Esophagus mucosa (tissue), 1 donor: ENCODE measurements around the gene VEGFA. TPM values are rescaled to one million over a fixed set of nuclear protein-coding genes. Genes with fewer than 3 reads are reported as not detected.

Source experiments
- ATAC-seq: fragments of 200-7000 bp; cut with Tn5 transposase; one replicate; pipeline ENCODE4 v1.9.1; 2020
- total RNA-seq: library from RNA; stranded (reverse); gene quantifications from one replicate; pipeline ENCODE4 v1.2.4, GENCODE V29; 2023
- donor health status: DM: yes; HTN: yes; CAD: no.

Gene VEGFA
- total RNA-seq, 1 donor from 2014 or later: 129 TPM

DNA sequence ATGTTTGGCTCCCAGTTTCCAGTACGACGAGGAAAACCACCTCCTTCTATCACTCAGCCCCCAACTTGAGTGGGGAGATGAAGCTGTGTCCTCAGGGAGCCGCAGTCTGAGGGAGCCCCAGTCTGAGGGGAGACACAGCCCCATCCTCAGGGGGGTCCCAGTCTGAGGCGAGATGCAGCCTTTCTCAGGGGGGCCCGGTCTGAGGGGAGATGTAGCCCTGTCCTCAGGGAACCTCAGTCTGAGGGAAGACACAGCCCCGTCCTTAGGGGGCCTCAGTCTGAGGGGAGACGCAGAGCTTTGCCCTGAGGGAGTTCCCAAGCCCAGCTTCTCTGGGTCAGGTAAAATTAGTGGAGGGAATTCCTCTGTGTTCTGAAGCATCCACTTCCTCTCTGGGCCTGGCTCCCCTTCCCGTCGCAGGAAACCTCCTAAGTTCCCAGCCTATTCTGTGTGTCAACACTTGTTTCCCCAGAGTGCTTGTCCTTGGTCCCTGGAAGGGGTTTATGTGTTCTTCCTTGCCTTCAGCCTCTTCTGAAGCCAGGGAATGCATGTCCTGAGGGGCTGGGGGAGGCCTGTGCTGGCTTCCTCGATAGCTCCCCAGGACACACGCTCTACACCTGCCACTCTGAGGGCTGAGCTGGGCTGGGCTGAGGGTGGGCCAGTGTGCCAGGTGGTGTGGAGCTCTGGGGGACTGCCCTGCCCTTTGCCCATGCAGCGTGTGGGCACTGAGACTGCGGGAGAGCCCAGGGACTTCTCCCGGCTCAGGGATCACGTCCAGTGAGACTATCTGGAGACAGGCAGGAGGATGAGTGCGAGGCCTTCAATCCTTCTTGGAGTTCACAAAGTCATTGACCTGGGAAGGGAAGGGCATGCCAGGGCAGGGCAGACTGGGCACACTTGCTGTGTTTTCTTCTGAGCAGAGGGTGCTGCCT is 55.4 kb downstream of the VEGFA start:
- ATAC-seq: no peak

DNA sequence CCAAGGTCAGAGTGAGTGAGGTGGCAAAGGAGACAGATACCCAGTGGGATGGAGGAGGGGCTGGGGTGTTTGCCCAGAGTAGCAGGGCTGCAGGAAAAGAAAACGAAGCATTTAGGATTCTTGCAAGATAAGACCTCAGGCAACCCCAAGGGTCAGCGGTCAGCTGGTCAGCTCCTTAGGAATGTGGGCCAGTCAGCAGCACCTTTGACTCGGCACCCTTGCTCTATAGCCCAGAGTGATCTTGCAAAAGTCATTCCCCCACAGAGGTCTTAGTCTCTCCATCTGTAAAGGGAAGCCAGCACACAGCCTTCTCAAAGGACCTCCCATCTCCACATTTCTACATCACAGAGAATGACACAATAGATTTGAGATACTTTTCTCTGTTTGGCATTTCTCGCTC is 56.7 kb downstream of the VEGFA start:
- ATAC-seq: no peak

DNA sequence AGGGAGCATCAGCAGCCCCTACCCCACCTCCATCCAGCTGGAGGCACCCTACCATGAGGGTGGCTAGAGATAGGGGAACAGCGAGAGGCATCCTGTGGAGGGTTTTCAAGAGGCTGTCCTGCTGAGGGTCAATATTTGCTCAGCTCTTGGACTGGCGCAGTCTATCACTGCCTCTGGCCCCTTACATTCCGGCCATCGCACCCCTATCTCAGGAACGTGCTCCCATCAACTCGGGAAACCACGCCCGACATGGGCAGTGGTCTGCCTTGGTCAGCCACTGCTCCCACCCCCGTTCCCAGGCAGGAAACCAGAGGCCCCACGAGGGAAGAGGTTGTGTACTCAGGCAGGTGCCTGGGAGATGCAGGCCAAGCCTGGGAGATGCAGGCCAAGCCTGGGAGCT is 57.9 kb downstream of the VEGFA start:
- ATAC-seq: no peak

DNA sequence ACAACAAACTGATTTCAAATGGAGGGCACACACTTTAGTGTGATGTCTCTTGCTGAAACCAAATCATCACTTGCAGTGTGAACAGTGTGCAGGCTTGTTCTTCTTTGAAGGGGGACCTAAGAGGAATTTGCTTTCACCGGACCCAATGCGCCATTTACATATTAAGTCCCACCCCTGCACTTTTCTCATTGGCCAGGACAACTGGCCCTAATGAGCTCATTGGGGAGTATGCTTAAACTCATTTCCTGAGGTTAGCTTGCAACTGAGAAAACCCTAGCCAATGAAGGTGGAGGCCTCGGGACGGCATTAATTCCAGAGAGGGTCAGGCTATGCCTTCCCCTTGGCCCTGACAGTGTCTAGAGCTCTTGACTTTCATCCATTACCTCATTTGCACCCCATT is 58.7 kb downstream of the VEGFA start:
- no peak for ATAC-seq

DNA sequence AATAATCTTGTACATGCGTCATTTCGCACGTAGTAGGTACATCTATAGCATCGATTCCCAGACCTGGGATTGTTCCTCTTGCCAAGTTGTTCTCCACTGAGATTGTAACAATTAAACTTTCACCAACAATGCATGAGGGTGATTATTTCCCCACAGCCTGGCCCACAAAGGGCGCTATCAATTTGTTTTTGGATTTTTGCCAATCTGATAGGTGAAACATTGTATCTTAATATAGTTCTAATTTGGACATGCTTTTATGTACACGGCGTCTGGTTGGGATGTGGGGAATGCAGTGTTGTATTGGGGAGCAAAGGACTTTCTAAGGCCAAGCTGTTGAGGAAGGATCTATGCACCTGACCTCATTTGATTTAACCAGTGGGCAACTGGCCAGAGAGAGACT is 59.5 kb downstream of the VEGFA start:
- ATAC-seq: no peak

DNA sequence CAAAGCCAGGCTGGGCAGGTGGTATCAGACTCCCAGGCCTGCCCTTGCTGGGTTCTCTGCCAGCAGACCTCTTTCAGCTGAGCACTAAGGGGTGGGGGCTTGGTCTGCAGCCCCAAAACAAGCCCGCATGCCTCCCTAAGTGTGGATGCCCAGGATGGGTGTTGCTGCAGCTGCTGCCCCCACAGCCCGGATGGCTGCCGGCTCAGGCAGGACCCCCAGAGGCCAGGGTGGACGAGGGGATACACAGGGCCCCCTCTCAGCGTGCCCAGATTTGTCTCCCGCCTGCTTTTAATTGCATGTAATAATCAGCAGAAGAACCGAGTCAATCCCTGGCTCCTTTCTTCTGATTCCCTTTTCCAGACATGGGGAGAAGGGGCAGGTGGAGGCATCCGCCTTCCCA is 60.8 kb downstream of the VEGFA start:
- ATAC-seq: no peak

DNA sequence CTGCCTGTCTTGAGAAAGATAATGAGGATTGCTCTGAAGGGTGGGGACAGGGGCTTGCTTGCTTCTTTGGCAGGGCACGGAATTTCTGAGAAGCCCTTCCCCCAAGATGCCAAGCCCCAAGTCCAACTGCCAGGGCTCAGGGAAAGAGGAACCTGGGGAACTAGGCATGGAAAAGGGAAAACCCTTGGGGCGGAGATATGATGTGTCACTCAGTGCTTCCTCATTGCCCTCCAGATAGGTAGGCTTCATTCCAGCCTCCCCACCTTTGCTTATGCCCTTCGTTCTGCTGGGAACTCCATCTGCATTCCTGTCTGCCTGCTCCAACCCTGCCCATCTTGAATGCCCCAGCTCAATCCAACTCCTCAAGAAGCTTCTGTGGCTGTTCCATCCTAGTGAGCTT is 61.2 kb downstream of the VEGFA start:
- ATAC-seq: no peak

DNA sequence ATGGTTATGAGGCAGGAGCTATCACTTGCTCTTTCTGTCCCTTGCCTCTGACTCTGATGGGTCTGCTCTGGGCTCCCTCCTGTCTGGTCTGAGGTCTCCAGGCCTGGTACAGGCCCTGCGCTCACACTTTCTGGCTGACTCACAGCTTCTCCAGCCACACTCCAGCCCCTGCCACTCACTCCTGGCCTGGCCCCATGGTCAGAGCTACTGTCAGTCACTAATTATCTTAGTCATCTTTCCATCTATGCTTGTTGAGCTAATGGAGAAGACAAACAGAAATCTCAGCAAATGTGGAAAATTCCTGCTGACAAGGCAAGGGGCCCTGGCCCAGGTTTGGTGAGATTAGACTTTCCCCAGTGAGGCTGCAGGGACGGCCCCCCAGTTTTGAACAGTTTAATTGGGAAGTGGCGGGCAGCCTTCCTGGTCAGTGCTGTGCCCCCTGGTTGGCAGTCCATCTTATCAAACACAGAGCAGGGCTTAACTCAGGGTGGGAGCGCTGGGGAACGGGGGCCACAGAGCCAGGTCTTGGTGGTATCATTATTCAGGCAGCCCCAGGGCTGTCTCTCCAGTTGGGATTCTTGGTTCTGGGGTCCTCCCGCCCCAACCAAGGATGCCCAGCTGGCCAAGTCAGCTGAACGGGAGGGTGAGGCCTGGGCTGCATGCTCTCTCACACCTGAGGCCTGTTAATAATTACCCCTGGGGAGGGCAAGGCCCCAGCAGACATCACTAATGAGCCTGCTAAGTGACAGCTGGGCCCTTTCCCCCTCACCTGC is 63.4 kb downstream of the VEGFA start:
- no peak for ATAC-seq

DNA sequence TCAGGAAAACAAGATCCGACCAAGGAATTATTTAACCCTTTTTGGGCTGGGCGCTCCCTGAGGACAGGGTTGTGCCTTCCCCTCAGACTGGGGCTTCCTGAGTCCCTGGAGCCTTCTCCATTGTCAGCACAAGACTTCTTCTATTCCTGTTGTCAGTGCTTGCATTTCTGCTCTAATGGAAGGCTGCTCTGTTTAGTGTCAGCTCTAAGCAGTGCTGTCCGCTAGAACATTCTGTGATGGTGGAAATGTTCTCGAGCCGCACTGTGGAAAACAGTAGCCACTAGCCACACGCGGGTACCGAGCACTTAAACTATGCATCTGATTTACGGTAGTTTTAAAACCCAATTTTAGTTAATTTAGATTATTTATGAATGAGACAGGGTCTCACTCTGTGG is 64.0 kb downstream of the VEGFA start:
- no peak for ATAC-seq

DNA sequence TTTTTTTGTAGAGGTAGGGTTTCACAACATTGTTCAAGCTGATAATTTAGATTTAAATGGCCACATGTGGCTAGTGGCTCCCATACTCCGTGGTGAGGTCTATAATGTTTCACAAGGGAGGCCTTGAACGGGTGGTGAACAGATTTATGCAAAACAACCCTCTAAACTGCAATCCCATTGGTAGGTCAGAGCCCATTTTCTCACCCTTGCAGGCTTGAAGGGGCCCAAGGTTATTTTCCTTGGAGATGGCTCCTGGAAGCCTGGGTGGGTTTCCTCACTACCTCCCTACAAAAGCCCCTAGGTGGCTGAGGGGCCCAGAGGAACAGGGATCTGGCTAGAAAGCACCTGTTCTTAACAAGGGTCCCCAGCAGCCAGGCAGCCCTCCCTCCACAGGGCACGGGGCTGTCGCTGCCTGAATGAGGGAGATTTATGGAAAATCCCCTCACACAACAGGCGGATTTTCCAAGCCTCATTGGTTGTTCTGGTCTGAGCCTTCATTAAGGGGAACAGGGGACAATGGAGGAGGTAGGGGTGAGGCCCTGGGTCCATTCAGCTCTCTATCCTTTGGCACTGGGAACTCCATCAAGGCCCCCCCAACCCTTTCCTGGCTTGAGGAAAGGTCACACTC is 64.6 kb downstream of the VEGFA start:
- no peak for ATAC-seq

DNA sequence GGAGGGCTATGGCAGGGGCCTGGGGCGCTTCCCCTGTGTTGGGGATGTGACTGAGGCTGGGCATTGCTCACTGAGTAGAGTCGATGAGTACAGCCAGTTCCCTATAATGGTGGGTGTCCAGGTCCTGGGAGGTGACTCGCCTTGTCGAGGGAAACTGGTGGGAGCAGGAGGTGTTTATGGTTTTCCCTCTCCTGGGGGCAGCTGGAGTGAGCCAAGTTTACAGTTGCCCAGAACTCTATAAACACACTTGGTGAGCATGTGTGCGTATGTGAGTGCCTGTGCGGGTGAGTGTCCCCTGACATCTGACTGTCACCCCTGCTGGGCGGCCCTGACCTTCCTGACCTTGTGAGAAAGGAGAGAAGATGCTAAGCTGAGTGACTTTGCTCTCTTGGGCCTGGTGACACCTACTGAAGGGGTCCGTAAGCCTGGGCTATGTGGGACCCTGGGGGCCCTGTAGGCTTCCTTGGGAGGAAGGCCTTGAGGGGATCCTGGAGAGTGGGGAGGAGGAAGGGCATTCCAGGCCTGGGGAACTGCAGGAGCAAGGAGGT is 65.9 kb downstream of the VEGFA start:
- no peak for ATAC-seq

Other genes with a start within 250 kb of the VEGFA start
- gene XPO5, start 194.2 kb upstream of the VEGFA start, total RNA-seq: 36.5 TPM
- gene POLH, start 194.0 kb upstream of the VEGFA start, total RNA-seq: 12.0 TPM
- 49.7 TPM for gene GTPBP2, start 140.9 kb upstream of the VEGFA start, total RNA-seq
- 20.1 TPM for gene MAD2L1BP, start 134.4 kb upstream of the VEGFA start, total RNA-seq
- gene RSPH9, start 125.2 kb upstream of the VEGFA start, total RNA-seq: not detected
- gene MRPS18A, start 82.4 kb upstream of the VEGFA start, total RNA-seq: 44.5 TPM